Left colon (tissue), 2 donors: Measurements from ENCODE around the gene DHRS9. TPM values are rescaled to one million over a fixed set of nuclear protein-coding genes. Genes with fewer than 3 reads are reported as not detected.

Experiments used
- ATAC-seq: fragments of 200-7000 bp; cut with Tn5 transposase; one replicate; pipeline ENCODE4 v1.9.1; 2020; ENCODE audit warnings: mild to moderate bottlenecking, moderate library complexity
- DNase-seq, 2 donors: peaks; one replicate each; pipeline ENCODE4 v3.0.0-alpha.2; 2020
- intact Hi-C, 2 donors: fragments of 100-400 bp; cut with DNase I in 1 of 2; cut with micrococcal nuclease in 1 of 2; formaldehyde crosslinking; loops; one replicate each; pipeline versions ENCODE4 v1.11.2 to v1.14.0; 2022; cut with DNase I, micrococcal nuclease
- total RNA-seq, 2 donors: library from RNA; stranded (reverse); fragmentation: NEBNext Ultra II Directional; extraction: Animal tissue kit (Norgen Biotek cat#: 25700); gene quantifications; one replicate each; pipeline ENCODE4 v1.2.1, GENCODE V29; 2021
- donor health status: DM: no; HTN: no; CAD: no.
- donor health status: DM: yes; HTN: yes; CAD: no.

Gene DHRS9
- total RNA-seq, 2 donors from 2014 or later, result 202 to 206 TPM

DNA sequence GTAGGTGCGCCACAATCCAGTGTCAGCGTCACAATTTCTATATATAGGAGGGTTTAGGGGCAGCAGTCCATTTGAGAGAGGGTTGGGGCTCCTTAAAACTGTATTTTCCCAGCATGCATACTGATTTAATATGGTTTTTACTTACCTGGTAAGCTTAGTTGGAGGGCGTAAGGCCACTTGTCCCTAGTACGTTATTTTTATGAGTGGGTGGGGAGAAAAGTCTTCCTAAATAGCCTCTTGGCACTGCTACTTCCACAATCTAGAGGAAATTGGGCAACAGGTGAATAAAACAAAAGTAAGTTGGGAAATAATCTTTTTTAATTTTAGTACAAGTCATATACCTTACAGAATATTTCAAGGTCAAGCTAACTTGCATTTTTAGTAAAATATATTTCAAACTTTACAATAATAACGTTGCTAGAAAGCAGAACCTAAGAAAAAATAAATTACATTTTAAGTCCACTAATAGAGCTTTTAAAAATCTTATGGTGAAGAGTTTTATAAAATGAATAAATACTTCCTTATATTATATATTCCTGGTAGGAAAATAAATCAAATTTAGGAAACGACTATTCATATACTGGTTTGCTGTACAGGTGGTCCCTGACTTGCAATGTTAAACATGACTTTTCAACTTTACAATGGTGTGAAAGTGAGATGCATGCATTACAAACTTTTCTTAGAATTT lies 20.9 kb downstream of the DHRS9 start:
- peak; percentile 58 for ATAC-seq
- DNase-seq, result no peak
- intact Hi-C loops, result no loop called here

GRCh38 chr2:169091256-169091655 lies 21.9 kb downstream of the DHRS9 start:
- intact Hi-C loops, result no loop called here
- ATAC-seq, result no peak
- no peak for DNase-seq

- peak; percentile 76 to 85 for DNase-seq
- peak; percentile 81 for ATAC-seq
- intact Hi-C loops, result no loop called here
These were observed 22.6 kb downstream of the DHRS9 start for GRCh38 chr2:169091761-169092519.

- ATAC-seq (no peak), DNase-seq (no peak)
- intact Hi-C loops, result no loop called here
These were observed 24.2 kb downstream of the DHRS9 start for GRCh38 chr2:169093535-169093934.

DNA sequence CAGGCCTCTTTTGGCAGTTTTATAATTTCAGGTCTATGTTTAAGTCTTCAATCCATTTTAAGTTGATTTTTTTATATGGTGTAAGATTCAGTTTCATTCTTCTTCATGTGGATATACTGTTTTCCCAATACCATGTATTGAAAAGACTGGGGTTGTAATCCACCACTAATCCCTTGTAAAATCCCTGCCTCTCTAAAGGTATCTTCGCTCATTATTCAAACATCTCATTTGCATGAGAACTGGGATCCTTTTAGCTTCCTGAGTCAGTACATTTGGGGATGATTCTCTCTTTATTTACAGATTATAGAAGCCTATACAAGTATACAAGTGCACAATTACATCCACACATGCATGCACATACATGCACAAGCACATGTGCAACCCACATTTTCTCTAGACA lies 25.3 kb downstream of the DHRS9 start:
- ATAC-seq (no peak), DNase-seq (no peak)
- intact Hi-C loops, result no loop called here

DNA sequence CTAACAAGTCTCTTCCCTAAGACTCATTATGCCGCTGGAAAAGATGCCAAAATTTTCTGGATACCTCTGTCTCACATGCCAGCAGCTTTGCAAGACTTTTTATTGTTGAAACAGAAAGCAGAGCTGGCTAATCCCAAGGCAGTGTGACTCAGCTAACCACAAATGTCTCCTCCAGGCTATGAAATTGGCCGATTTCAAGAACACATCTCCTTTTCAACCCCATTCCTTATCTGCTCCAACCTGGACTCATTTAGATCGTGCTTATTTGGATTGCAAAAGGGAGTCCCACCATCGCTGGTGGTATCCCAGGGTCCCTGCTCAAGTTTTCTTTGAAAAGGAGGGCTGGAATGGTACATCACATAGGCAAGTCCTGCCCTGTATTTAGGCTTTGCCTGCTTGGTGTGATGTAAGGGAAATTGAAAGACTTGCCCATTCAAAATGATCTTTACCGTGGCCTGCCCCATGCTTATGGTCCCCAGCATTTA lies 26.3 kb downstream of the DHRS9 start:
- intact Hi-C loops, result no loop called here
- ATAC-seq, result no peak
- DNase-seq, result no peak

- intact Hi-C loops, result loop anchor here in 1 of 2 donors (5.0 kb wide), 1 partner anchor 37 kb away; no protein-coding TSS in a partner anchor
- ATAC-seq (no peak), DNase-seq (no peak)
These were observed 35.5 kb downstream of the DHRS9 start for GRCh38 chr2:169104848-169105247.

DNA sequence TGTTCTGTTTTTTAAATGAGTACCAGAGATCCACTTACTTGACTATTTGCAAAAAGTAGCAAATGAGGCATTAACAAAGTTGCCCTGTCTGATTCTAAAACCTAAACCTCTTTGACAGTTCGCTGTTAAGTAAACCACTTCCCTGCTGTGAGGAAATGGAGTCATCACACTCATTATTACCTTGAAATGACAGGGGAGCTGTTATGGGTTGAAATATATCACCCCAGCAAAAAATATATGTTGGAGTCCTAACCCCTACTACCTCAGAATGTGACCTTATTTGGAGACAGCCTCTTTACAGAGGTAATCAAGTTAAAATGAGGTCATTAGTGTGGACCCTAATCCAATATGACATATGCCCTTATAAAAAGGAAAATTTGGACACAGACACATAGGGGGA lies 36.1 kb downstream of the DHRS9 start:
- intact Hi-C loops, result loop anchor here in 1 of 2 donors (5.0 kb wide), 1 partner anchor 37 kb away; no protein-coding TSS in a partner anchor
- ATAC-seq (no peak), DNase-seq (no peak)

DNA sequence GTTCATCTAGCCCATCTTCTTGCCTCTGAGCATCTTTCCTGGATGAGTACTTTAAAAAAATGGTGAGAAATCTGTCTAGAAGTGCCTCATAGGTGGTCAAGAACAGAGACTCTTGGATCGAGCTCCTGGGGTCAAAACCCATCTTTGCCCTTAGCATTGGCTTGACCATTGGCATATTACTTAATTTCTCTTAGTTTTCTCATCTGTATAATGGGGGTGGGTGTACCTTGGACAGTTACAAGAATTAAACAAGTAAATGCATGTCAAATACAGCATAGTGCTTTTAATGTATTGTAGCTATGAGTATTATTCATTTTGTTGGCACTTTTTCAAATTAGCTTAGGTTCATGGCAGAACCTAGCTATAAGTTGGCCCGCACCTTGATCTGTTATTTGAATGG lies 36.8 kb downstream of the DHRS9 start:
- ATAC-seq, result no peak
- no peak for DNase-seq
- intact Hi-C loops, result loop anchor here in 1 of 2 donors (5.0 kb wide), 1 partner anchor 36 kb away; no protein-coding TSS in a partner anchor

GRCh38 chr2:169106563-169107545 lies 37.5 kb downstream of the DHRS9 start:
- DNase-seq (no peak), ATAC-seq (no peak)
- intact Hi-C loops, result loop anchor here in 1 of 2 donors (5.0 kb wide), 1 partner anchor 35 kb away; no protein-coding TSS in a partner anchor

- DNase-seq (no peak), ATAC-seq (no peak)
- intact Hi-C loops, result loop anchor here in 1 of 2 donors (5.0 kb wide), 1 partner anchor 35 kb away; no protein-coding TSS in a partner anchor
These were observed 38.3 kb downstream of the DHRS9 start for GRCh38 chr2:169107645-169108044.

GRCh38 chr2:169108099-169108884 lies 38.9 kb downstream of the DHRS9 start:
- DNase-seq (no peak), ATAC-seq (no peak)
- intact Hi-C loops, result loop anchor here in 1 of 2 donors (5.0 kb wide), 1 partner anchor 34 kb away; no protein-coding TSS in a partner anchor

DNA sequence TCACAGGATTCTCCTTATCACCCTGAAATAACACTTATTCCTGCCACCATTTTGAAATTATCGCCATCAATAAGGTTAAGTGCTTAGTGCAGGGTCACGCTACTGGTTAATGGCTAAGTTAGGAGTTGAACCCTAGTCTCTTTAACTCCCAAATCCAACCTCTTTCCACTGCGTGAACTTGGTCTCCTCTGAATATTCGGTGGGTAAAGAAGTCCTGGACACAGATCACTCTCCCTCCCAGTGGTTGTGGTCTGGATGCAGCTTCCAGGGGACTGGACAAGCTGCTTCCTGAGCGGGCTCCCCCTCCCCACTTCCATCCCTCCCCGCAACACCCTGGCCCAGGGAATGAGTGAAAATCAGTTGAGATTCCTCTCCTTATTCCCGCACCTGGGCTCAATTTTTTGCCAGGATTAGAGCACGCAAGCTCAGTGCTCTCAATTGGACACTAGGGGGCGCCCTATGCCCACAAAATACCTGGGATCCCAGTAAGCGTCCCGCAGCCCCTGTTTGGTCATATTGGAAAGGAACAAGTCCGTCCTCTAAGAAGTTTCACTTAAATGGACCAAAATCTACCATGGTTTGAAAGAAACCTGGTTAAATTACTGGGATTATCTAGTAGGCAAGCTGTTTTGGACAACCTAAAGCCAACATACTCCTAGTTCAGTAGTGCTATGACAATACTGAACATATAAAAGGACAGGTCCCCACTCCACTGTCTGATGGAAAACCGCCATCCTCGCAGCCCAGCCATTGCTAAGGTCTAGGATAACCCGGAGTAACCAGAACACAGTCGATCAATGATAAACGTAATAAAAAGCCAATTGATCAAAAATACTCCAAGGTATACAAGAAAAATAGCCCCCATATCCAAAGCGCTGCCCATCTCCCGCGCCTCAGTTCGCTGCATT lies 40.4 kb downstream of the DHRS9 start:
- ATAC-seq (peak; percentile 84), DNase-seq (peak; percentile 60 to 85)
- intact Hi-C loops, result loop anchor here in 1 of 2 donors (5.0 kb wide), 1 partner anchor 33 kb away; no protein-coding TSS in a partner anchor

DNA sequence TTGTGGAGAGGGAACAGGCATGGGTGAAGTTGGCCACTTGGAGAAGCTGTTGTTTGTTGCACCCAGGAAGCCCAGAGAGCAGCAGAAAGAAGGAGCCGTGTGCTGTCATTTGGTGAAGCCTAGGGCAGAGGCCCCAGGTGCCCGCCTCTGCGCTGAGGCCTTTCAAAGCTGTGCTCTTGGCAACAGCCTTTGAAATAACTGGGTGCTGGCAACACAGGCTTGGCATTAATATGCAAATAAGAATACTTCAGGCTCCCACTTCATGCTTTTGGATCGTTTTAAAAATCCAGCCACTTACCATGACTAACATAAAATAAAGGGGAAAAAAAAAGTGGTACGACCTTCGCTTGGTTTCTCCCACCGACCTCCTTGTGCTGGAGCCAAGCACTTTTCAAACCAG lies 41.1 kb downstream of the DHRS9 start:
- DNase-seq, result no peak
- no peak for ATAC-seq
- intact Hi-C loops, result no loop called here

DNA sequence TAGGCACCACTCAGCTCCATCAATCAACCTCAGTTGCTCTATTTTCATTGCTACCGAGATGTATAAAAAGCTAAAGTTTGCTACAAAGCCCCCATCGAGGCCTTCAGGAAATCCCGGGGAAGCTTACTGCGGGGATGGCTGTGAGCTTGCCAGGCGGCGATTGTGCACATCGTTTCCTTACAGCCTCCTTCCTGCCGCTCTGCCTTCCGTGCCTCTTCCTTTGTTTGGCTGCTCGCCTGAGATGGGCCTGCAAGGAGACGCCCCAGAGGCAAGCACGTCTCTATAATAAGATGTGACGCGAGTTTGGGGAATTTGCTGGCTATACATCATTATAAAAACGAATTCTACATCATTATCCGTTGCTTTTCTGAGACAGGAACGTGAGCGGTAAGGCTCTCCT lies 41.6 kb downstream of the DHRS9 start:
- DNase-seq (no peak), ATAC-seq (no peak)
- intact Hi-C loops, result no loop called here

- DNase-seq (peak in 1 of 2 donors; percentile 61), ATAC-seq (peak; percentile 89)
- intact Hi-C loops, result no loop called here
These were observed 43.5 kb downstream of the DHRS9 start for GRCh38 chr2:169112841-169113240.

DNA sequence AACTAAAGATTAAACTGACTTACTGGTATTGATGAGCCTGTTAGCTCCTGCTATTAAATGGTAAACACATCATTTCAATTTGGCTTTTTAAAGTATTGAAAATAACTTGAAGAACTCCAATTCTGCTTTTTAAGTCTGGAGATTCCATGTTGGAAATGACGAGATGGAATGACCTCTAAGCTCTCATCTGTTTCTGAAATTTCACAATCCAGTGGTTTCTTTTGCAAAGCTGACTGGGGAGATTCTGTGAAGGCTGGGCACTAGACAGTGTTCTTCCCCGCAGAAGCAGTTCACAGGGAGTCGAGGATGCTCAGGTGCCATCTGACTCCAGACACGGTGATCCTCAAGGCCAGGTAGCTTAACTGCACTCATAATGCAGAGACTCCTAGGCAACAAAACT lies 44.7 kb downstream of the DHRS9 start:
- no peak for ATAC-seq
- no peak for DNase-seq
- intact Hi-C loops, result no loop called here
